Measurements from ENCODE around the gene ZNF479.
"Not testable (repeated sequence)": the region's sequence is repeated elsewhere in the genome, so short reads cannot be mapped to it uniquely, and the experiment has no call there.

Gene ZNF479

GRCh38 chr7:57132336-57132735 lies at the start of gene ZNF479:
Gene ZNF479 (minus strand): TSS chr7:57132436. CDS start chr7:57132324, 112 bp downstream.
- H3K36me3 Mint-ChIP-seq (ENCODE audit: insufficient read depth); H3K4me3 Mint-ChIP-seq; H3K27ac Mint-ChIP-seq (ENCODE audit: low read depth); DNase-seq (ENCODE audit: low spot score in 2 of 2); H3K4me1 Mint-ChIP-seq; H3K27me3 Mint-ChIP-seq; ATAC-seq (replicated peaks; ENCODE audit: extremely low read depth, poor library complexity, severe bottlenecking): not testable (repeated sequence)
- H3K9me3 Mint-ChIP-seq, result peaks cover 16% of the 10 kb centered on the region

- Mint-ChIP-seq H3K9me3 (peaks cover 13% of the 10 kb centered on the region), H3K27me3 (no peaks in the 10 kb centered on the region), H3K36me3 (ENCODE audit: insufficient read depth) (peaks cover 1% of the 10 kb centered on the region), H3K27ac (ENCODE audit: low read depth) (no peak overlapping the region), H3K4me3 (no peak overlapping the region), H3K4me1 (no peaks in the 10 kb centered on the region)
- no peak for ATAC-seq (replicated peaks; ENCODE audit: extremely low read depth, poor library complexity, severe bottlenecking)
- DNase-seq (ENCODE audit: low spot score in 2 of 2), result no peak
Observed at GRCh38 chr7:57182031-57182430, 49.8 kb upstream of the ZNF479 start.

GRCh38 chr7:57181281-57181680 lies 49.0 kb upstream of the ZNF479 start:
- H3K36me3 Mint-ChIP-seq (ENCODE audit: insufficient read depth), result peaks cover 1% of the 10 kb centered on the region
- DNase-seq (ENCODE audit: low spot score in 2 of 2) (no peak), ATAC-seq (replicated peaks; ENCODE audit: extremely low read depth, poor library complexity, severe bottlenecking) (no peak)
- no peak overlapping the region for H3K27ac Mint-ChIP-seq (ENCODE audit: low read depth)
- H3K4me3 Mint-ChIP-seq, result no peak overlapping the region
- H3K9me3 Mint-ChIP-seq, result peaks cover 13% of the 10 kb centered on the region
- no peaks in the 10 kb centered on the region for H3K4me1 Mint-ChIP-seq
- no peaks in the 10 kb centered on the region for H3K27me3 Mint-ChIP-seq

- H3K4me1 Mint-ChIP-seq, result no peaks in the 10 kb centered on the region
- peaks cover 13% of the 10 kb centered on the region for H3K9me3 Mint-ChIP-seq
- no peak for ATAC-seq (replicated peaks; ENCODE audit: extremely low read depth, poor library complexity, severe bottlenecking)
- no peak overlapping the region for H3K4me3 Mint-ChIP-seq
- no peaks in the 10 kb centered on the region for H3K27me3 Mint-ChIP-seq
- no peak overlapping the region for H3K27ac Mint-ChIP-seq (ENCODE audit: low read depth)
- DNase-seq (ENCODE audit: low spot score in 2 of 2), result no peak
- peaks cover 1% of the 10 kb centered on the region for H3K36me3 Mint-ChIP-seq (ENCODE audit: insufficient read depth)
Observed at GRCh38 chr7:57179776-57180415, 47.7 kb upstream of the ZNF479 start.

GRCh38 chr7:57178768-57179139 lies 46.5 kb upstream of the ZNF479 start:
- Mint-ChIP-seq H3K4me3 (no peak overlapping the region), H3K27ac (ENCODE audit: low read depth) (no peak overlapping the region)
- no peak for ATAC-seq (replicated peaks; ENCODE audit: extremely low read depth, poor library complexity, severe bottlenecking)

GRCh38 chr7:57177856-57178767 lies 45.9 kb upstream of the ZNF479 start:
- DNase-seq (ENCODE audit: low spot score in 2 of 2), result no peak
- peaks cover 13% of the 10 kb centered on the region for H3K9me3 Mint-ChIP-seq
- H3K27ac Mint-ChIP-seq (ENCODE audit: low read depth), result no peak overlapping the region
- no peak for ATAC-seq (replicated peaks; ENCODE audit: extremely low read depth, poor library complexity, severe bottlenecking)
- no peaks in the 10 kb centered on the region for H3K27me3 Mint-ChIP-seq
- no peaks in the 10 kb centered on the region for H3K4me1 Mint-ChIP-seq
- H3K4me3 Mint-ChIP-seq, result no peak overlapping the region
- H3K36me3 Mint-ChIP-seq (ENCODE audit: insufficient read depth), result peaks cover 1% of the 10 kb centered on the region

More at GRCh38 chr7:57178768-57179139, 46.5 kb upstream of the ZNF479 start:
- H3K27me3 Mint-ChIP-seq, result no peaks in the 10 kb centered on the region
- peaks cover 13% of the 10 kb centered on the region for H3K9me3 Mint-ChIP-seq
- no peak for DNase-seq (ENCODE audit: low spot score in 2 of 2)
- no peaks in the 10 kb centered on the region for H3K4me1 Mint-ChIP-seq
- H3K36me3 Mint-ChIP-seq (ENCODE audit: insufficient read depth), result peaks cover 1% of the 10 kb centered on the region

- no peak for ATAC-seq (replicated peaks; ENCODE audit: extremely low read depth, poor library complexity, severe bottlenecking)
- DNase-seq (ENCODE audit: low spot score in 2 of 2), result no peak
- Mint-ChIP-seq H3K4me1 (no peaks in the 10 kb centered on the region), H3K9me3 (peaks cover 12% of the 10 kb centered on the region), H3K4me3 (no peak overlapping the region), H3K36me3 (ENCODE audit: insufficient read depth) (peaks cover 1% of the 10 kb centered on the region), H3K27me3 (no peaks in the 10 kb centered on the region), H3K27ac (ENCODE audit: low read depth) (no peak overlapping the region)
Observed at GRCh38 chr7:57176928-57177635, 44.8 kb upstream of the ZNF479 start.

- ATAC-seq (replicated peaks; ENCODE audit: extremely low read depth, poor library complexity, severe bottlenecking) (no peak), DNase-seq (ENCODE audit: low spot score in 2 of 2) (no peak)
- Mint-ChIP-seq H3K27me3 (no peaks in the 10 kb centered on the region), H3K36me3 (ENCODE audit: insufficient read depth) (peaks cover 2% of the 10 kb centered on the region), H3K9me3 (peaks cover 17% of the 10 kb centered on the region), H3K4me3 (no peak overlapping the region), H3K4me1 (no peaks in the 10 kb centered on the region), H3K27ac (ENCODE audit: low read depth) (no peak overlapping the region)
Observed at GRCh38 chr7:57165285-57165899, 33.2 kb upstream of the ZNF479 start.

GRCh38 chr7:57120123-57120784 lies 12.0 kb downstream of the ZNF479 start:
- H3K27ac Mint-ChIP-seq (ENCODE audit: low read depth); H3K9me3 Mint-ChIP-seq; H3K4me1 Mint-ChIP-seq; H3K36me3 Mint-ChIP-seq (ENCODE audit: insufficient read depth); H3K4me3 Mint-ChIP-seq; H3K27me3 Mint-ChIP-seq; ATAC-seq (replicated peaks; ENCODE audit: extremely low read depth, poor library complexity, severe bottlenecking); DNase-seq (ENCODE audit: low spot score in 2 of 2): not testable (repeated sequence)

All from central memory CD8-positive, alpha-beta T cell (primary cell).